SK-N-MC (cell line): ENCODE data around the gene COL6A2.

Experiments
- EZH2 ChIP-seq: fragments of 200-600 bp; sonication (generic); IDR thresholded peaks from one replicate; pipeline ENCODE4 v1.6.1; 2017; ENCODE audit warnings: antibody characterized with exemption
- POLR2AphosphoS5 ChIP-seq: IDR thresholded peaks from 2 replicates; pipeline ENCODE4 v1.6.1; 2012; ENCODE audit warnings: mild to moderate bottlenecking, low read depth, low read length, borderline replicate concordance

GRCh38 chr21:46125846-46126301 lies 28.0 kb downstream of the COL6A2 start:
- TF ChIP-seq EZH2 (no peak), POLR2AphosphoS5 (no peak)
